Activated T-cell treated with anti-CD3 and anti-CD28 coated beads, Interleukin-2, amount 50 U/mL, for 24 hours (primary cell): ENCODE data around the gene ANO1.

Experiments used
- DNase-seq: peaks from one replicate; pipeline ENCODE4 v3.0.0-alpha.2; 2020
- H3K27ac Mint-ChIP-seq: 2 replicates; pipeline ENCODE4 v1.8.0; 2020; ENCODE audit warnings: mild to moderate bottlenecking, mixed read lengths
- H3K27me3 Mint-ChIP-seq: 2 replicates; pipeline ENCODE4 v1.8.0; 2020; ENCODE audit warnings: mixed read lengths
- H3K36me3 Mint-ChIP-seq: 2 replicates; pipeline ENCODE4 v1.8.0; 2020; ENCODE audit warnings: low read depth, mixed read lengths
- H3K4me1 Mint-ChIP-seq: 2 replicates; pipeline ENCODE4 v1.8.0; 2020; ENCODE audit warnings: low read depth, mixed read lengths
- H3K4me3 Mint-ChIP-seq: 2 replicates; pipeline ENCODE4 v1.8.0; 2020; ENCODE audit warnings: mild to moderate bottlenecking, moderate library complexity, mixed read lengths
- H3K9me3 Mint-ChIP-seq: 2 replicates; pipeline ENCODE4 v1.8.0; 2020; ENCODE audit warnings: mixed read lengths

The ANO1 gene

DNA sequence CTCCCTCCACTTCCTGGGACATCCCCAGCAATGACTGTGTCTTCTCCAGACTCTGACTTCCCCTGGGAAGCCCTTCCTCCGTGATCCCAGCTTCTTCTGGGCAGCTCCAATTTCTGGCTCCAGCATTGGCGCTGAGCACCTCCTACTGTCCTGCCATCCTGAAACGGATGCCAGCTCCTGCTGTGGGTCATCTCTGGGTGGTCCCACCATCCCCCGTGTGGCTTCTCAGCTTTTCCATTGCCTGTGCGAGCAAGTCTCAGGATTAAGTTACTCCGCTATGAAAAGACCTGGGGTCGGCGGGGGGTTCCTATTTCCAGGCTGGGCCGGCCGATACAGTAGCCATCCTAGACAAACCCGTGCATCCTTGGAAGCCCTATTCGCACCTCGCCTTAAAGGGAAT is 69.6 kb downstream of the ANO1 start:
- no peaks in the 10 kb centered on the region for H3K4me1 Mint-ChIP-seq
- no peak for DNase-seq
- H3K27me3 Mint-ChIP-seq, result peaks cover 42% of the 10 kb centered on the region
- H3K4me3 Mint-ChIP-seq, result no peak overlapping the region
- H3K36me3 Mint-ChIP-seq, result no peaks in the 10 kb centered on the region
- H3K27ac Mint-ChIP-seq, result no peak overlapping the region
- no peaks in the 10 kb centered on the region for H3K9me3 Mint-ChIP-seq

GRCh38 chr11:70151671-70152070 is 73.6 kb downstream of the ANO1 start:
- Mint-ChIP-seq H3K27ac (no peak overlapping the region), H3K4me1 (no peaks in the 10 kb centered on the region), H3K27me3 (peaks cover 13% of the 10 kb centered on the region)

DNA sequence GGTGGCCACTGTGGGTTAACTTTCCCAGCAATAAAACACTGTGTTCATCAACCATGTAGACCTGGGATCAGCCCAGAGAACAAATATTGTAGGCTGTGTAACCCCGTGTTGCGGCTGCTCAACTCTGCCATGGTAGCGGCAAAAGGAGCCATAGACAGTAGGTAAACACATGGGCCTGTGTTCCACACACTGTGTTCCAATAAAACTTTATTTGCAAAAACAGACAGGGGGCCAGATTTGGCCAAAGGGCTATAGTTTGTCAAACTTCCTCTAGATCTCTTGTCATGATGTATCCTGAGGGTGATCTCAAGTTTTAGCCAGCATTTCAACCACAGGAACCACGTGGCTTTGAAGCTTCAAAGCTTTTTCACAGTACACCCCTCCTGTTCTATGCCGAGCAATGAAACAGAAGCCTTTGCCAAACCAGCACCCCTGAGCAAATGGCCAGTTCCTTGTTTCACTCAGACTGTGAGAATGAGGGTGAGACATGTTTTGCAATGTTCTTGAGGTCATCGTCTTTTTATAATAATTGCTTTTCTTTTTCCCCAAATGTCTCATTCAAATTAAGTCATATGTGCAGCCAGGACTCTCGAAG is 75.1 kb downstream of the ANO1 start:
- Mint-ChIP-seq H3K27ac (no peak overlapping the region), H3K36me3 (no peaks in the 10 kb centered on the region), H3K27me3 (peaks cover under 1% of the 10 kb centered on the region), H3K4me1 (no peaks in the 10 kb centered on the region), H3K9me3 (no peaks in the 10 kb centered on the region), H3K4me3 (no peak overlapping the region)
- DNase-seq, result no peak

More at GRCh38 chr11:70151671-70152070, 73.6 kb downstream of the ANO1 start:
- H3K4me3 Mint-ChIP-seq, result no peak overlapping the region
- no peak for DNase-seq
- H3K9me3 Mint-ChIP-seq, result no peaks in the 10 kb centered on the region
- H3K36me3 Mint-ChIP-seq, result no peaks in the 10 kb centered on the region

DNA sequence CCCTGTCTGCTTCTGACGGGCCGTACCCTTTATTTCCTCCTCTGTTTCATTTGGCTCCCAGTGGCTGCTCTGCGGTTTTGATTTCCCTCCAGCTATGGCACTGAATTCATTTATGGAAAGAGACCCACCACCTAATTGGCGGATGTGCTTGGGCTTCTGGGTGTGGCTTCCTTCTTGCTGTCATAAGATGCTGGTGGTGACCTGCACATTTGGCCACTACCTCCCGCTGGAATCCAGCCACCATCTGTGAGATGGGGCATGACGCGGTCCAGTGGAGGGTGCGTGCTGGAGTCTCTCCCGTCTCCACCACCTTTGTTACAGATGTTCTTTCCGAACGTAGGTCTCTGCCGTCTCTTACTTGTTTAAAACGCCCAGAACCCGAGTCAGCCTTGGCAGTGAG is 77.3 kb downstream of the ANO1 start:
- Mint-ChIP-seq H3K27me3 (no peaks in the 10 kb centered on the region), H3K27ac (no peak overlapping the region), H3K36me3 (no peaks in the 10 kb centered on the region)

GRCh38 chr11:70156291-70157037 is 78.3 kb downstream of the ANO1 start:
- H3K9me3 Mint-ChIP-seq, result no peaks in the 10 kb centered on the region
- no peak overlapping the region for H3K4me3 Mint-ChIP-seq
- DNase-seq, result no peak
- H3K27me3 Mint-ChIP-seq, result no peaks in the 10 kb centered on the region
- H3K36me3 Mint-ChIP-seq, result no peaks in the 10 kb centered on the region
- H3K4me1 Mint-ChIP-seq, result no peaks in the 10 kb centered on the region
- no peak overlapping the region for H3K27ac Mint-ChIP-seq

More for the DNA sequence above, 77.3 kb downstream of the ANO1 start:
- Mint-ChIP-seq H3K9me3 (no peaks in the 10 kb centered on the region), H3K4me3 (no peak overlapping the region), H3K4me1 (no peaks in the 10 kb centered on the region)
- no peak for DNase-seq

GRCh38 chr11:70158201-70158600 is 80.1 kb downstream of the ANO1 start:
- no peak for DNase-seq
- Mint-ChIP-seq H3K9me3 (no peaks in the 10 kb centered on the region), H3K4me1 (no peaks in the 10 kb centered on the region), H3K27me3 (no peaks in the 10 kb centered on the region), H3K4me3 (no peak overlapping the region), H3K36me3 (no peaks in the 10 kb centered on the region), H3K27ac (no peak overlapping the region)

- no peaks in the 10 kb centered on the region for H3K36me3 Mint-ChIP-seq
- no peak for DNase-seq
- H3K27me3 Mint-ChIP-seq, result no peaks in the 10 kb centered on the region
- no peak overlapping the region for H3K4me3 Mint-ChIP-seq
- no peak overlapping the region for H3K27ac Mint-ChIP-seq
- H3K4me1 Mint-ChIP-seq, result no peaks in the 10 kb centered on the region
- H3K9me3 Mint-ChIP-seq, result no peaks in the 10 kb centered on the region
Observed at GRCh38 chr11:70158757-70159389, 80.8 kb downstream of the ANO1 start.

- H3K36me3 Mint-ChIP-seq, result no peaks in the 10 kb centered on the region
- DNase-seq, result no peak
- H3K9me3 Mint-ChIP-seq, result no peaks in the 10 kb centered on the region
- H3K4me1 Mint-ChIP-seq, result no peaks in the 10 kb centered on the region
- no peak overlapping the region for H3K27ac Mint-ChIP-seq
- no peak overlapping the region for H3K4me3 Mint-ChIP-seq
- no peaks in the 10 kb centered on the region for H3K27me3 Mint-ChIP-seq
Observed at GRCh38 chr11:70159627-70160570, 81.8 kb downstream of the ANO1 start.

DNA sequence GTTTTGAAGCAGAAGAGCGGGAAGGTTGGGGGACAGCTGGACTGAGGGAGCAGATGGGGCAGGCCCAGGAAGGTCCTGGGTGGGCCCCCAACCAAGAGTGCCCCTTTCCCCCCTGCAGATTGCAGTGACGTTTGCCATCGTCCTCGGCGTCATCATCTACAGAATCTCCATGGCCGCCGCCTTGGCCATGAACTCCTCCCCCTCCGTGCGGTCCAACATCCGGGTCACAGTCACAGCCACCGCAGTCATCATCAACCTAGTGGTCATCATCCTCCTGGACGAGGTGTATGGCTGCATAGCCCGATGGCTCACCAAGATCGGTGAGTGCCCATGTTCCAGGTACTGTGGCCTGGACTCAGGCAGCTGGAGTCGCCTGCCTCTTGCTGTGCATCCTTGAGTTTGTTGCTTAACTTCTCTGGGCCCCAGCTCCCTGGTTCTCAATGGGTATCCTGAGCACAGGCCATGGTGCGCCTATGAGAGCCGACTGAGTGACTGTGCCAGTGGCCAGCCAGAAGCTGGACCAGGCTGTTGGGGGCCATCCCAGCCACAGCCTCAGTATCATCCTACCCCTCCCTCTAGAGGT is 83.0 kb downstream of the ANO1 start:
- H3K36me3 Mint-ChIP-seq, result no peaks in the 10 kb centered on the region
- H3K27ac Mint-ChIP-seq, result no peak overlapping the region
- H3K4me1 Mint-ChIP-seq, result no peaks in the 10 kb centered on the region
- H3K9me3 Mint-ChIP-seq, result no peaks in the 10 kb centered on the region
- no peaks in the 10 kb centered on the region for H3K27me3 Mint-ChIP-seq
- H3K4me3 Mint-ChIP-seq, result no peak overlapping the region
- DNase-seq, result no peak

DNA sequence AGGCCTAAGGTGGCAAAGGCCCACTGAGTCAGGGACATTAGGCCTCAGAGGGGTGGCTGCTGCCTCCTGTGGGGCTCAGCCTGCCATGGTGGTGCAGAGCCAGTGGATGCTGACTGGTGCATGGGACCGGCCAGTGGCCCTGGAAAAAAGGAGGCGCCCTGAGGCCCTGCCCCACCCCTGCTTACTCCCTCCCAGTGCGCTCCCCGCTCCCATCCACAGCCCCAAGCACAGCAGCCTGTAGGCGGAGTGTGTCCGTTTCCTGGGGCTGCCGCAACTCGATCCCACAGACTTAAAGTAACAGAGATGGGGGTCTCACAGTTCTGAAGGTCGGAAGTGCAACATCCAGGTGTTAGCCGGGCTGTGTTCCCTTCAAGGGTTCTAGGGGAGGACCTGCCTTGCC is 86.6 kb downstream of the ANO1 start:
- DNase-seq, result no peak
- no peaks in the 10 kb centered on the region for H3K9me3 Mint-ChIP-seq
- no peak overlapping the region for H3K4me3 Mint-ChIP-seq
- H3K4me1 Mint-ChIP-seq, result no peaks in the 10 kb centered on the region
- H3K36me3 Mint-ChIP-seq, result no peaks in the 10 kb centered on the region
- H3K27me3 Mint-ChIP-seq, result peaks cover 20% of the 10 kb centered on the region
- no peak overlapping the region for H3K27ac Mint-ChIP-seq

DNA sequence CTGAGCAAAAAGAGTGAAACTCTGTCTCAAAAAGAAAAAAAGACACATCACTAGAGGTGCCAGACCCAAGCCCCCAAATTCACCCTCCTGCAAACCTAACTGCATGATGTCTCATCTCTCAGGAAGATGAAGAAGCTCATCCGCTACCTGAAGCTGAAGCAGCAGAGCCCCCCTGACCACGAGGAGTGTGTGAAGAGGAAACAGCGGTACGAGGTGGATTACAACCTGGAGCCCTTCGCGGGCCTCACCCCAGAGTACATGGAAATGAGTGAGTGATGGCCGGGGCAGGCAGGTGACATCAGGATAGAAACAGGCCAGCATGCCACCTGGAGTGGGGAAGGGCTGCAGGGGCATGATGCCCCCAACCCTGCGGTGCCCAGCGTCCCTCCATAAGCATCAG is 89.0 kb downstream of the ANO1 start:
- Mint-ChIP-seq H3K27me3 (peaks cover 21% of the 10 kb centered on the region), H3K4me3 (no peak overlapping the region), H3K9me3 (no peaks in the 10 kb centered on the region), H3K36me3 (no peaks in the 10 kb centered on the region), H3K27ac (no peak overlapping the region), H3K4me1 (no peaks in the 10 kb centered on the region)
- no peak for DNase-seq

DNA sequence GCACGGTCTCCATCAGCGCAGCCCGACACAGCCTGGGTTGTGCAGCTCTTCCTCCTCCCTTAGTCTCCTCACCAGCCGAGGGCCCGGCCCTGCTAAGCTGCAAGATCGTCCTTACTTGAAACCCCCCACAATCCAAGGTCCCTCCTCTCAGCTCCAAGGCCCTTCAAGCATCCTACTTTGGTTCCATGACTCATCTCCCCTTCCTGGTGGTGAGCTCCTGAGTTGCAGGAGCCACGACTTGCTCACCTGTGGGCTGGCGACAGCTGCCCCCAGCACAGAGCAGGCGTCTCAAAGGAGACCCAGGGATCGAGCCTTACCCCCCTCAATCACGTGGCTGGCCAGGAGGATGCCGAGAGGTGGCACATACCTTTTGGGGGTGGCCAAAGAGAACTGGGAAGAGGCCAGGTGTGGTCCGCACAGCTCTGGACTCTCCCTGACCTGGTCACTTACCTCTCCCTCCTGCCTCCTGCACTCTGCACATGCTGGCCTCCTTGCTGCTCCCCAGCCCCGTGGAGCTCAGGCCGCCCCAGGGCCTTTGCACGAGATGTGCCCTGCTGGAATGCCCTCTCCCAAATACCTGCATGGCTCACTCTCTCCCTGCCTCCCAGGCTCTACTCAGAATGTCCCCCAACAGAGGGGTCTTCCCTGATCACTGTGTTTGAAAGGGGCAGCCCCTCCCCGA is 89.7 kb downstream of the ANO1 start:
- no peaks in the 10 kb centered on the region for H3K36me3 Mint-ChIP-seq
- no peak overlapping the region for H3K4me3 Mint-ChIP-seq
- H3K27me3 Mint-ChIP-seq, result peaks cover 21% of the 10 kb centered on the region
- H3K4me1 Mint-ChIP-seq, result no peaks in the 10 kb centered on the region
- H3K9me3 Mint-ChIP-seq, result no peaks in the 10 kb centered on the region
- no peak for DNase-seq
- H3K27ac Mint-ChIP-seq, result no peak overlapping the region

GRCh38 chr11:70168405-70168754 is 90.3 kb downstream of the ANO1 start:
- no peak for DNase-seq
- Mint-ChIP-seq H3K9me3 (no peaks in the 10 kb centered on the region), H3K4me3 (no peak overlapping the region), H3K27me3 (peaks cover 21% of the 10 kb centered on the region), H3K36me3 (no peaks in the 10 kb centered on the region), H3K4me1 (no peaks in the 10 kb centered on the region), H3K27ac (no peak overlapping the region)

DNA sequence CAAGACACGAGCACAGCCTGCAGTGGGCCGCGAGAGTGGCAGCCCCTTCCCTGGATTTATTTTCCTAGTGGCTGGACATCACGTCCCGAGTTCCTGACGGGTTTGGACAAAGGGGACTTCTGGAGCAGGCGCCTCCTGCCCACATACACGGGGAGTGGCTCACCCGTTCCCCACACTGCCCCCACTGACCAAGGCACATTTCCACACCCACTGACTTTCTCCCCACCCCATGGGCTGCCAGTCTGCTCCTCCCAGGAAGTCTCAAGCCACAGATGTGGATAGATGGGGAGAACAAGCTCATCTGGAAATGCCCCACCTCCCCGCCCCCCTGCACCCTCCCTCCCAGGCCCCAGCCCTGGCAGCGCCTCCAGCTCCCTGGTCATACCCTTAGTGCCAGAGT is 91.0 kb downstream of the ANO1 start:
- Mint-ChIP-seq H3K36me3 (no peaks in the 10 kb centered on the region), H3K4me1 (no peaks in the 10 kb centered on the region), H3K9me3 (no peaks in the 10 kb centered on the region), H3K27me3 (peaks cover 21% of the 10 kb centered on the region), H3K27ac (no peak overlapping the region), H3K4me3 (no peak overlapping the region)
- no peak for DNase-seq
